HepG2 (cell line): ENCODE results near the gene KAZN. TPM values are rescaled to one million over a fixed set of nuclear protein-coding genes. Genes with fewer than 3 reads are reported as not detected.

Experiments
- HHEX ChIP-seq: IDR thresholded peaks from 2 replicates; pipeline ENCODE4 v1.6.1; 2016; ENCODE audit warnings: control low read depth
- ZNF354B ChIP-seq: sonication (generic); formaldehyde crosslinking; IDR thresholded peaks from 2 replicates; pipeline ENCODE4 v1.8.0; 2022; ENCODE audit warnings: mild to moderate bottlenecking, missing genetic modification reagents
- polyA plus RNA-seq, 8 experiments: library from polyadenylated mRNA; depleted of rRNA in 3 of 8; stranded (reverse) in 7 of 8; unstranded in 1 of 8; fragments of >200 nt; fragmentation: Illumina TruSeq in 4 of 8; extraction: Trizol in 4 of 8; gene quantifications; 2 replicates each; pipeline versions ENCODE4 v1.2.1 to v1.2.3, GENCODE V29; 2011 to 2016; ENCODE audit warnings: low read depth in 4 of 8, missing spikeins in 1 of 8, mixed read lengths in 1 of 8; ENCODE audit not compliant: insufficient read depth in 1 of 8
- total RNA-seq, 5 experiments: library from RNA; depleted of rRNA; stranded (reverse); fragments of >200 nt; fragmentation: Illumina TruSeq; extraction: Trizol; gene quantifications; 2 replicates each; pipeline ENCODE4 v1.2.3, GENCODE V29; 2016; ENCODE audit warnings: low read depth in 1 of 5
- TF ChIP-seq, protein P1 (sequence below): sonication (generic); formaldehyde crosslinking; IDR thresholded peaks from 2 replicates; pipeline ENCODE4 v1.4.0; 2020; ENCODE audit warnings: mild to moderate bottlenecking, low read depth, missing genetic modification reagents
- TF ChIP-seq, protein P2 (sequence below): fragments of 450-650 bp; IDR thresholded peaks from 2 replicates; pipeline ENCODE4 v1.6.1; 2017; ENCODE audit warnings: mild to moderate bottlenecking
- TF ChIP-seq, protein P3 (sequence below): sonication (generic); formaldehyde crosslinking; conservative IDR thresholded peaks from 2 replicates; pipeline ENCODE4 v1.8.0; 2022; ENCODE audit warnings: low read depth, missing genetic modification reagents

Gene KAZN
- total and polyA plus RNA-seq, 2 of the 13 experiments (the other 11 are each of a cell fraction or from before 2014, with no cell fraction given) = 10.4 to 13.5 TPM

DNA sequence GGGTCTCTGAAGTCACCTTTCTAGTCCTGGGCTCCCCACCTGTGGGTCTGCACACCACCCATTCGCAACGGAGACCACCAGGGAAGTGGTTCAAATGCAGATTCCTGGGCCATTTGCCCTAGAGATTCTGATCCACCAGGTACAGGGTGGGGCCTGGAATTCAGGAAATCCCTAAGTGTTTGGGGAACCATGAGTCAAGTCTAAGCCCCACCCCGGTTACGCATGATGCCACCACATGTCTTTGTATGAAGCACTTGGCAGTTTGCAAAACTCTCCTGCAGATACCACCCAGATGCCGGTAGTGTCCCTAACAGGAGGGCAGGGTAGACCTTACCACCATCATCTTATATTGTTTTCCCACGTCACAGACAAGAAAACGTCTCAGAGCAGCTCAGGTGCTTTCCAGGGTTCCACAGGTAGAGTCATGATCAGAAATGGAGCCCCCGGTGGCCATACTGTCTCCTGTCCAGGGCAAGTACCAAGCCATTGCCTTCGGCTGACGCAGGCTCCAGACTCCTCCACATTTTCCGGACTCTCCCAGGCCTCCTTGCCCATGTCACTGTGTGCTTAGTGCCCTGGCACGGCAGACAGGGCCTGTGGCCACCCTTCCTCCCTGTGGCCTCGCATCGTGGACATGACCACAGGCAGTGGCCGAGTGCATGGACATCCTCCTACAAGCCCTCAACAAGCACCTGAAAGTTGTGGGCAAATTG lies 465.9 kb downstream of the KAZN start (continued):
- TF ChIP-seq, protein P1, sequence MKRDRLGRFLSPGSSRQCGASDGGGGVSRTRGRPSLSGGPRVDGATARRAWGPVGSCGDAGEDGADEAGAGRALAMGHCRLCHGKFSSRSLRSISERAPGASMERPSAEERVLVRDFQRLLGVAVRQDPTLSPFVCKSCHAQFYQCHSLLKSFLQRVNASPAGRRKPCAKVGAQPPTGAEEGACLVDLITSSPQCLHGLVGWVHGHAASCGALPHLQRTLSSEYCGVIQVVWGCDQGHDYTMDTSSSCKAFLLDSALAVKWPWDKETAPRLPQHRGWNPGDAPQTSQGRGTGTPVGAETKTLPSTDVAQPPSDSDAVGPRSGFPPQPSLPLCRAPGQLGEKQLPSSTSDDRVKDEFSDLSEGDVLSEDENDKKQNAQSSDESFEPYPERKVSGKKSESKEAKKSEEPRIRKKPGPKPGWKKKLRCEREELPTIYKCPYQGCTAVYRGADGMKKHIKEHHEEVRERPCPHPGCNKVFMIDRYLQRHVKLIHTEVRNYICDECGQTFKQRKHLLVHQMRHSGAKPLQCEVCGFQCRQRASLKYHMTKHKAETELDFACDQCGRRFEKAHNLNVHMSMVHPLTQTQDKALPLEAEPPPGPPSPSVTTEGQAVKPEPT (CRISPR knock-in tag) = no peak
- TF ChIP-seq HHEX (CRISPR knock-in tag) (no peak), ZNF354B (CRISPR knock-in tag) (no peak)
- TF ChIP-seq, protein P2, sequence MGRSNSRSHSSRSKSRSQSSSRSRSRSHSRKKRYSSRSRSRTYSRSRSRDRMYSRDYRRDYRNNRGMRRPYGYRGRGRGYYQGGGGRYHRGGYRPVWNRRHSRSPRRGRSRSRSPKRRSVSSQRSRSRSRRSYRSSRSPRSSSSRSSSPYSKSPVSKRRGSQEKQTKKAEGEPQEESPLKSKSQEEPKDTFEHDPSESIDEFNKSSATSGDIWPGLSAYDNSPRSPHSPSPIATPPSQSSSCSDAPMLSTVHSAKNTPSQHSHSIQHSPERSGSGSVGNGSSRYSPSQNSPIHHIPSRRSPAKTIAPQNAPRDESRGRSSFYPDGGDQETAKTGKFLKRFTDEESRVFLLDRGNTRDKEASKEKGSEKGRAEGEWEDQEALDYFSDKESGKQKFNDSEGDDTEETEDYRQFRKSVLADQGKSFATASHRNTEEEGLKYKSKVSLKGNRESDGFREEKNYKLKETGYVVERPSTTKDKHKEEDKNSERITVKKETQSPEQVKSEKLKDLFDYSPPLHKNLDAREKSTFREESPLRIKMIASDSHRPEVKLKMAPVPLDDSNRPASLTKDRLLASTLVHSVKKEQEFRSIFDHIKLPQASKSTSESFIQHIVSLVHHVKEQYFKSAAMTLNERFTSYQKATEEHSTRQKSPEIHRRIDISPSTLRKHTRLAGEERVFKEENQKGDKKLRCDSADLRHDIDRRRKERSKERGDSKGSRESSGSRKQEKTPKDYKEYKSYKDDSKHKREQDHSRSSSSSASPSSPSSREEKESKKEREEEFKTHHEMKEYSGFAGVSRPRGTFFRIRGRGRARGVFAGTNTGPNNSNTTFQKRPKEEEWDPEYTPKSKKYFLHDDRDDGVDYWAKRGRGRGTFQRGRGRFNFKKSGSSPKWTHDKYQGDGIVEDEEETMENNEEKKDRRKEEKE = no peak
- TF ChIP-seq, protein P3, sequence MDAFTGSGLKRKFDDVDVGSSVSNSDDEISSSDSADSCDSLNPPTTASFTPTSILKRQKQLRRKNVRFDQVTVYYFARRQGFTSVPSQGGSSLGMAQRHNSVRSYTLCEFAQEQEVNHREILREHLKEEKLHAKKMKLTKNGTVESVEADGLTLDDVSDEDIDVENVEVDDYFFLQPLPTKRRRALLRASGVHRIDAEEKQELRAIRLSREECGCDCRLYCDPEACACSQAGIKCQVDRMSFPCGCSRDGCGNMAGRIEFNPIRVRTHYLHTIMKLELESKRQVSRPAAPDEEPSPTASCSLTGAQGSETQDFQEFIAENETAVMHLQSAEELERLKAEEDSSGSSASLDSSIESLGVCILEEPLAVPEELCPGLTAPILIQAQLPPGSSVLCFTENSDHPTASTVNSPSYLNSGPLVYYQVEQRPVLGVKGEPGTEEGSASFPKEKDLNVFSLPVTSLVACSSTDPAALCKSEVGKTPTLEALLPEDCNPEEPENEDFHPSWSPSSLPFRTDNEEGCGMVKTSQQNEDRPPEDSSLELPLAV (CRISPR knock-in tag) = no peak
- TF ChIP-seq, all 625 proteins: peak for 0
